B cell (primary cell): ENCODE data around the gene PTPRN2. TPM values are rescaled to one million over a fixed set of nuclear protein-coding genes. Genes with fewer than 3 reads are reported as not detected.

Experiments
- ATAC-seq: fragments of 200-7000 bp; cut with Tn5 transposase; one replicate; pipeline ENCODE4 v1.10.0; 2021; ENCODE audit warnings: low read depth, mild to moderate bottlenecking, moderate number of reproducible peaks, moderate library complexity
- CTCF ChIA-PET: fragments of 350-600 bp; sonication (Branson Sonifier 250); formaldehyde crosslinking; loops from one replicate; lab custom pipeline; 2021; ENCODE audit warnings: antibody characterized with exemption, inconsistent platforms; lab: Charles Lee
- POLR2A ChIA-PET: fragments of 350-600 bp; sonication (Branson Sonifier 250); formaldehyde crosslinking; loops from one replicate; lab custom pipeline; 2021; ENCODE audit warnings: antibody characterized with exemption; lab: Charles Lee
- DNase-seq: peaks from one replicate; pipeline ENCODE4 v3.0.0; 2013
- H2AFZ ChIP-seq: 2 replicates; pipeline ENCODE4 v1.6.1; 2012; ENCODE audit warnings: mild to moderate bottlenecking, low read depth, low read length; ENCODE audit not compliant: insufficient read depth, poor library complexity, severe bottlenecking
- H3K27ac ChIP-seq, 2 donors: 1 replicate in 1 of 2; 2 replicates in 1 of 2; pipeline ENCODE4 v1.5.1; 2012 to 2013; ENCODE audit warnings: low read length in 2 of 2, mild to moderate bottlenecking in 2 of 2, moderate library complexity in 1 of 2
- H3K27me3 ChIP-seq, 4 experiments: fragments of 200-600 bp in 1 of 4; sonication (generic) in 1 of 4; replicated peaks in 1 of 4; 1 replicate in 2 of 4; 2 replicates in 2 of 4; pipeline versions ENCODE4 v1.6.1 to v1.7.0; 2013 to 2016; ENCODE audit warnings: low read length in 3 of 4, mild to moderate bottlenecking in 2 of 4, mixed read lengths in 1 of 4, moderate library complexity in 1 of 4; ENCODE audit not compliant: insufficient read depth in 4 of 4, control insufficient read depth in 3 of 4; ENCODE audit errors: control extremely low read depth in 1 of 4
- H3K36me3 ChIP-seq, 2 experiments: replicated peaks in 1 of 2; 1 replicate in 1 of 2; 2 replicates in 1 of 2; pipeline versions ENCODE4 v1.6.1 to v1.7.1; 2013; ENCODE audit warnings: low read length in 1 of 2; ENCODE audit not compliant: insufficient read depth in 2 of 2, control insufficient read depth in 1 of 2; ENCODE audit errors: control extremely low read depth in 1 of 2, extremely low read depth in 1 of 2
- H3K4me1 ChIP-seq, 2 donors: fragments of 200-600 bp in 1 of 2; sonication (generic) in 1 of 2; 1 replicate in 1 of 2; 2 replicates in 1 of 2; pipeline versions ENCODE4 v1.5.1 to v1.6.1; 2013 to 2017; ENCODE audit warnings: low read length in 2 of 2; ENCODE audit not compliant: control insufficient read depth in 2 of 2, insufficient read depth in 2 of 2
- H3K4me2 ChIP-seq: replicated peaks from 2 replicates; pipeline ENCODE3; 2012; ENCODE audit warnings: mild to moderate bottlenecking, low read depth, low read length; ENCODE audit not compliant: poor library complexity, severe bottlenecking
- H3K4me3 ChIP-seq, 5 experiments: fragments of 200-600 bp in 1 of 5; sonication (generic) in 1 of 5; 1 replicate in 3 of 5; 2 replicates in 2 of 5; pipeline versions ENCODE4 v1.5.1 to v1.7.0; 2011 to 2016; ENCODE audit warnings: low read length in 4 of 5, mild to moderate bottlenecking in 4 of 5, low read depth in 2 of 5, control low read depth in 1 of 5, moderate library complexity in 1 of 5; ENCODE audit not compliant: insufficient read depth in 1 of 5; ENCODE audit errors: control extremely low read depth in 1 of 5, extremely low read depth in 1 of 5
- H3K79me2 ChIP-seq: fragments of 200-600 bp; sonication (generic); one replicate; pipeline ENCODE4 v1.6.0; 2016; ENCODE audit warnings: low read length; ENCODE audit not compliant: control insufficient read depth, insufficient read depth
- H3K9ac ChIP-seq: fragments of 200-600 bp; sonication (generic); 2 replicates; pipeline ENCODE4 v1.6.1; 2017; ENCODE audit warnings: mild to moderate bottlenecking, low read length, moderate library complexity
- H3K9me3 ChIP-seq, 3 donors: one replicate each; pipeline versions ENCODE4 v1.6.1 to v1.7.1; 2013; ENCODE audit warnings: low read length in 2 of 3; ENCODE audit not compliant: control insufficient read depth in 2 of 3, insufficient read depth in 1 of 3; ENCODE audit errors: control extremely low read depth in 1 of 3
- H4K20me1 ChIP-seq: 2 replicates; pipeline ENCODE4 v1.6.0; 2012; ENCODE audit warnings: mild to moderate bottlenecking, low read length; ENCODE audit not compliant: insufficient read depth, control insufficient read depth, poor library complexity, severe bottlenecking
- H3K27ac Mint-ChIP-seq: one replicate; pipeline ENCODE4 v1.8.0; 2021; ENCODE audit warnings: mixed read lengths
- H3K27me3 Mint-ChIP-seq: one replicate; pipeline ENCODE4 v1.8.0; 2021; ENCODE audit warnings: mixed read lengths
- H3K4me1 Mint-ChIP-seq: one replicate; pipeline ENCODE4 v1.8.0; 2021; ENCODE audit warnings: mixed read lengths
- H3K4me3 Mint-ChIP-seq: one replicate; pipeline ENCODE4 v1.8.0; 2021; ENCODE audit warnings: mixed read lengths
- H3K9me3 Mint-ChIP-seq: one replicate; pipeline ENCODE4 v1.8.0; 2022; ENCODE audit warnings: mixed read lengths; ENCODE audit not compliant: insufficient read depth
- CTCF ChIP-seq: fragments of 200-600 bp; IDR thresholded peaks from one replicate; pipeline ENCODE4 v1.8.0; 2022; ENCODE audit warnings: antibody characterized with exemption, mild to moderate bottlenecking
- EZH2 ChIP-seq: IDR thresholded peaks from 2 replicates; pipeline ENCODE4 v1.6.1; 2012; ENCODE audit warnings: borderline replicate concordance, low read depth, mild to moderate bottlenecking, moderate library complexity, low read length; ENCODE audit not compliant: insufficient read depth, poor library complexity, severe bottlenecking
- WGBS: methylation state at CpG from one replicate; pipeline ENCODE4 v1.1.5; 2013; ENCODE audit warnings: missing lambda C conversion rate; ENCODE audit not compliant: insufficient coverage; 5-methylcytosine and 5-hydroxymethylcytosine counted together
- intact Hi-C: fragments of 100-400 bp; cut with micrococcal nuclease; formaldehyde crosslinking; loops from one replicate; pipeline ENCODE4 v1.10.0; 2022
- polyA plus RNA-seq: library from polyadenylated mRNA; depleted of rRNA; stranded (reverse); fragments of >200 nt; gene quantifications from 2 replicates; pipeline ENCODE4 v1.2.3, GENCODE V29; 2012
- total RNA-seq, 2 donors: library from RNA; stranded (reverse); fragments of 120-200 nt in 1 of 2; gene quantifications; 1 replicate in 1 of 2; 2 replicates in 1 of 2; pipeline versions ENCODE4 v1.2.3 to v1.2.4, GENCODE V29; 2013 to 2022

Gene PTPRN2
- total and polyA plus RNA-seq, 2 donors (not counting 1 experiment from before 2014, with no cell fraction given): 2.0 to 5.0 TPM

DNA sequence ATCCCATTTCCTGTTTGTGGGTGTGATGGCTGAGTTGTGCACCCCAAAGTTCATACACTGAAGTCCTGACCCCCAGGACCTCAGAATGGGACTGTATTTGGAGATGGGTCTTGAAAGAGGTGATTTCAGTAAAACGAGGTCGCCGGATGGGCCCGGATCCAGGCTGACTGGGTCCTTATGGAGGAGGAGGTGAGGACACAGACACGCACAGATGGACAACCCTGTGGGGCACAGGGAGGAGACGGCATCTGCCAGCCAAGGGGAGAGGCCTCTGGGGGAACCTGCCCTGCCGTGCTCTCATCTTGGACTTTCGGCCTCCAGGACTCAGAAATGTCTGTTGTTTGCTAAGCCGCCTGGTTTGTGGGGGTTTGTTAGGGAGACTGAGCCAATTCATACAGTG lies 61.1 kb downstream of the PTPRN2 start:
- 97% methylated on average over 7 of the region's 9 CpGs for WGBS
- POLR2A ChIA-PET: interaction anchor here (0.5 kb wide), 1 partner anchor 13 kb away, joined by 3 read pairs; no protein-coding TSS in a partner anchor

DNA sequence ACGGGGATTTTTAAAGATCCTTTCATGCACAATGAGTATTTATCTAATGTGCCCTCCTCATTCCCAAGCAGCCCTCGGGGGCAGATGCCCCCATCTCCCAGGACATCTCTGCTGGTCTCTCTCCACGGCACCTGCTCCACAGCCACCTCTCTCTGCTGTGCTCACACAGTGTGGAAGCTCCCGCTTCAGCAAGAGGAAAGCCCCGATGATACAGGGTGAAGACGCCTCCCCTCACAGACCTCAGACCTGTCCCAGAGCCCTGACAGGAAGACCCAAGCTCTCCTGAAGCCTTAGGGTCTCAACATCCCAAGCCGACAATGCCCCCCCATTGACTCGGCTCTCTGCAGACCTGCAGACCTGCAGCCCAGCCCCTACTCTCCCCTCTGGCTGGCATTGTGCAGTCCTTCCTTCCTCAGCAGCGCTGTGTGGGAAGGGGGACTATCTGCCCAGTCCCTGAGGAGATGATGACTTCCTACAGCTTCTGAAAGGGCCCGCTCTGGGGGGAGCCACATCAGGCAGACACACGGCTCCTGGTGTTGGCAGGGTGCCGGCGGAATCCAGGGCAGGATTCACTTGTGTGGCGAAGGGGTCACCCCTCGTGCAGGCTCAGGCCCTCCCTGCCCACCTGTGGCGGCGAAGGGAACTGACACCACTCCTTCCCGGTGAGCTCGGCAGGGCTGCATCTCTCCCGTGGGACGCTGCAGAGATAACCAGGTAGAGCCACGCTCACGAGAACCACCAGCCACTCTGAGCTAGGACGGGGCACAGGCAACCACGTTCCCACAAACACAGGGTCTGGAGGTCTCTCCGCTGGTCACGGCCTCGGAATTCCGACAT lies 61.8 kb downstream of the PTPRN2 start:
- 87% methylated on average over 29 of the region's 29 CpGs for WGBS
- H3K27me3 Mint-ChIP-seq: no peaks in the 10 kb centered on the region
- TF ChIP-seq EZH2: no peak
- TF ChIP-seq CTCF: no peak

More for the DNA sequence above, 61.1 kb downstream of the PTPRN2 start:
- Histone ChIP-seq H3K27ac (no peak overlapping the region), H3K9me3 (peaks cover 0 to 16% (median 2%) of the 10 kb centered on the region in 3 donors), H3K4me1 (no peaks in the 10 kb centered on the region), H3K9ac (no peak overlapping the region), H3K4me2 (no peak overlapping the region), H4K20me1 (no peaks in the 10 kb centered on the region), H2AFZ (no peak overlapping the region), H3K36me3 (no peaks in the 10 kb centered on the region), H3K27me3 (no peaks in the 10 kb centered on the region), H3K4me3 (no peak overlapping the region), H3K79me2 (no peaks in the 10 kb centered on the region)
- TF ChIP-seq EZH2: no peak
- no peak overlapping the region for H3K4me3 Mint-ChIP-seq
- intact Hi-C loops: no loop called here
- H3K27ac Mint-ChIP-seq: no peak overlapping the region
- H3K4me1 Mint-ChIP-seq: no peaks in the 10 kb centered on the region
- no peaks in the 10 kb centered on the region for H3K27me3 Mint-ChIP-seq
- H3K9me3 Mint-ChIP-seq: no peaks in the 10 kb centered on the region
- ATAC-seq (no peak), DNase-seq (no peak)
- CTCF ChIA-PET: no interaction called here

More for the DNA sequence above, 61.8 kb downstream of the PTPRN2 start:
- no peak overlapping the region for H3K4me3 Mint-ChIP-seq
- POLR2A ChIA-PET: no interaction called here
- H3K9ac ChIP-seq: no peak overlapping the region
- no peaks in the 10 kb centered on the region for H3K4me1 Mint-ChIP-seq
- H3K27ac Mint-ChIP-seq: no peak overlapping the region
- no peaks in the 10 kb centered on the region for H3K9me3 Mint-ChIP-seq
- CTCF ChIA-PET: no interaction called here
- no peak overlapping the region for H3K4me2 ChIP-seq
- no peaks in the 10 kb centered on the region for H3K4me1 ChIP-seq
- no peaks in the 10 kb centered on the region for H4K20me1 ChIP-seq
- no peaks in the 10 kb centered on the region for H3K27me3 ChIP-seq
- ATAC-seq (no peak), DNase-seq (no peak)
- no peaks in the 10 kb centered on the region for H3K79me2 ChIP-seq
- H3K4me3 ChIP-seq: no peak overlapping the region
- no peaks in the 10 kb centered on the region for H3K36me3 ChIP-seq
- peaks cover 0 to 18% (median 2%) of the 10 kb centered on the region in 3 donors for H3K9me3 ChIP-seq
- H2AFZ ChIP-seq: no peak overlapping the region
- intact Hi-C loops: no loop called here
- no peak overlapping the region for H3K27ac ChIP-seq
